ENCODE measurements around the gene HIVEP3.

HIVEP3 gene

DNA sequence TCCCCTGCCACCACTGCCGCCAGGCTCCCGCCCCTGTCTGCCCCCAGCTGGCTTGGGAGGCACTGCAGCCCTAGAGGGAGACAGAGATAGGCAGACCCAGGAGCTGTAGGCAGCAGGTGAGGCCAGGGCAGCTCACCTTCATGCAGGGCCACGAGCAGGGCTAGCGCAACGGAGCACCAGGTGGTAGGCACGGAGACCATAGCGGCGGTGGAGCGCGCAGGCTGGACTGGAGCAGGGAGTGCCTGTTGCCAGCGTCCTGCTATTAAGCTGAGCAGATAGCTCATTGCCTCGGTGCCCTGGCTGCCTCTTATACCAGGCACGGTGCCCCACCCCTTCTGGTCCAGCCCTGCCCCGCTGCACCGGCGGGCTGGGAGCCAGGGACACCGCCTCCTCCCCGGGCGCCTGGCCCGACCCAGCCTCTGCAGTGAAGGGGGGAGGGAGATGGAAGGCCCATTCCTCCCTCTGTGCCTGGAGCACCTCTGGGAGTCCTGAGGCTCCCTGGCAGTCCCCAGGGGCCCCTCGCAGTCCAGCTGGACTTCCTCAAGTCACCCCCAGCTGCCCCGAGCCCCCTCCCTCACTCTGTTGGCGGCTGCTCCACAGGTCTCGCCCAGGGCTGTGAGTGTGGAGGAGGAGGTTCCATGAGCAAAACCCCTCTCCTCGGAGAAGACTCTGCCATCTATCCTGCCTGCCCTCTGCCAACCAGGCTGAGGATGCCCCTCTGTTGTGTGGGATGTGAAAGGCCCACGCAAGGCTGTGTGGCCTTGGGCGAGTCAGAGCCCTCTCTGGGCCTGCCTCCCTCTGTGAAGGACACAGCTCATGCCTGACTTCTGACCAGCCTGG is 434.1 kb downstream of the HIVEP3 start, which contains the start of gene EDN2:
Gene EDN2, minus strand, starts transcription at position 282 of the 840 bp plus-strand sequence. Its CDS starts 82 bp downstream, at position 200.
- no peak for DNase-seq (ENCODE audit: low read depth in 2 of 2)

DNA sequence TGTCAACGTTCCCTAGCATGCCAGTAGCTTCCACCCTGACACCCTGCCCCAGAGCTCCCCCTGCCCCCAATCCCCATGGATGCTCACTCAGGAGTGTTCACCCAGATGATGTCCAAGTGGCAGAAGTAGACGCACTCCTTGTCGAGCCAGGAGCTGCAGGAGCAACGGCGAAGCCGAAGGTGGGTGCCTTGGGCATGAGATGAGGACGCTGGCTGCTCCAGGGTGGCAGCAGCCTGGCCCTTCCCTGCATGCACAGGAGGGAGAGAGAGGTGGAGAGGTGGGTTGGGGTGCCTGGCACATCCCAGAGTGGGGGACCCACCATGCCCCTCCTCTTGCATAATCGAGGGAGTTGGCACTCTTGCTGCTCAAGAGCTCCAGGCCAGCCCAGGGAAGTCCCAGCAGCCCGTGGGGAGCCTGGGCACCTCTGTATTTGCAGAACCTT is 434.7 kb downstream of the HIVEP3 start:
- no peak for DNase-seq (ENCODE audit: low read depth in 2 of 2)

DNA sequence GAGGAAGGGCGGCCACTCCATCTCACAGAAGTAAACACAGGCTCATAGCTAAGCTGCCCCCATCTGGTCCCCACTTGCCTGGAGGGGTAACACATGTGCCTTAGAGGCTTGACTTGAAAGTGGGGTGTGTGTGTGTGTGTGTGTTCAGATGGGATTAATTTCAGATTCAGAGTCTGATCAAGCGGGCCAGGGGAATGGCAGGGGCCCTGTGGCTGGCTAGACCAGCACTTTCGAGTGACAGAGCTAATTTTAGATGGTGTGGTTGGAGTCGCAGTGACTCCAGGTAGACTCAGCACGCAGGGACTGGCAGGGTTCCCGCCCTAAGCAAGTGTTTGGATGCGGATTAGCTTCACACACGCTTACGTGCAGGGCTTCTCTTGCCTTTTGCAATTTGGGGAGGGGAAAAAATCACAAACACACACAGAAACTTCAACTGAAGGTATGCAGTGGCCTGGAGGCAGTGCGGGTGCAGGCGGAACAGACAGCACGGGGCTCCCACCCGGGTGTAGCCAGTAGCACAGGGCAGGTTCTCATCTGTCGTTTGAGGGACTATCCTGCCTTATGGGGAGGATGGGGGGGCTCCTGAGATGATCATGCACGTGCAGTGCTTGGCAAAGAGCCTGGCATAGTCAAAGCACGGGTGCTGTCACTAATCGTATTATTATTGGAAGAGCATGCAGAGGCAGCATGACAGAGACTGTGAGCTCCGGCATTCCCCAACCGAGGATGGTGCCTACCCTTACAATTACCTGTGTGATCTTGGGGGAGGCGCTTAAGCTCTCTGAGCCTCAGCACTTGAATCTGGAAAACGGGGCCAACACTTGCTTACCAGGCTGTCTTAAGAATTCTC is 435.5 kb downstream of the HIVEP3 start:
- DNase-seq (ENCODE audit: low read depth in 2 of 2): no peak

DNA sequence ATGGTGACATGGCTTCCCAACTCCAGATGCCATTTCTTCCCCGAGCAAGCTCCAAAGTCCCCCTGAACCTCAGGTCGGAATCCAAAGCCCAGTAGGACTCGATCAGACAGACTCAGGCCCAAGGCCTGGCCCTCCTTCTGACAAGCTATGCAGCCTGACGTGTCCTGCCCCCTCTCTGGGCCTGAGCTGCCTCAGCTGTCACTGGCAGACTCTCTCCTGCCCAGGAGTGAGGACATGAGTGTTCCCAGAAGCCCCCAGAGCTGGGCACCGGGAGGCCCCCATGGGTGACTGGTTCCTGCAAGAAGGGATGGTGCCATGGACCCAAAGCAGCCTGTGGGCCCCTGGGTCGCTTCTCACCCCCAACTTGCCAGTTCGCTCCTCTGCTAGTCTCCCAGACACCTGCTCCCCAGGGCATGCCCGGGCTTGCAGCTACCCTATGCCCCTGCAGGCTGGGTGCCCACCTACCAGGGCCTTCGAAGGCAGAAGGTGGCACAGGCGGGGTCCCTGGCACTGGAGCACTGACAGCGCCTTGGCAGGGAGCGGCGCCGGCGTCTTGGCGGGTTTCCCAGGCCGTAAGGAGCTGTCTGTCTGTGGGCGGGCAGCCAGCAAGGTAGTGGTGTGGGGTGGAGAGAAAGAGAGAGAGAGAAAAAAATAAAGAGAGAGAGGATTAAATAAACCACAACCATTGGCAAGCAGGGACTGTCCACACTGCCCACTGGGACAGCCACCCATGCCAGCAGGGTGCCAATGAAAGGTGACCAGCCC is 436.5 kb downstream of the HIVEP3 start:
- no peak for DNase-seq (ENCODE audit: low read depth in 2 of 2)

DNA sequence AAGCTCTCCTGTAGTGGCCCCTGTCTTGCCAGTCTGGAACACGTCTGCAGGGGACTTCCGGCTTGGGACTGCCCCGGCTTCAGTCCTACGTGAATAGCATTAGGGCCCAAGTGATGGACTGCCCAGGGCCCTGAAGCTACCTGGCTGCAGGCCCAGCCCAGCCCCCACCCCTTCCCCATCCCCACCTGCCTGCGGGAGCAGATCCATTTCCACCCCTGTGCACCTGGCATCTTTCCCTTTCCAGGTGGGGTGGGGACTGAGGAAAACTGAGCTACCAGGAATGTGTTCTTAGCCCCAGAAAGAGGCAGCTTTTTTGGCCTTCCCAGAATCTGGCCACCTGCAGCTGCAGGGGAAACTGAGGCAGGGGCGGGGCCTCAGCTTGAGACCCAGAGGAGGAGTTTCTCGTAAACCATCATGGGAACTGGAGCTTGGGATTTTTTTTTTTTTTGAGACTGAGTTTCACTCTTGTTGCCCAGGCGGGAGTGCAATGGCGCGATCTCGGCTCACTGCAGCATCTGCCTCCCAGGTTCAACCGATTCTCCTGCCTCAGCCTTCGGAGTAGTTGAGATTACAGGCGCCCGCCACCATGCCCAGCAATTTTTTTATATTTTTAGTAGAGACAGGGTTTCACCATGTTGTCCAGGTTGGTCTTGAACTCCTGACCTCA is 437.5 kb downstream of the HIVEP3 start:
- no peak for DNase-seq (ENCODE audit: low read depth in 2 of 2)

DNA sequence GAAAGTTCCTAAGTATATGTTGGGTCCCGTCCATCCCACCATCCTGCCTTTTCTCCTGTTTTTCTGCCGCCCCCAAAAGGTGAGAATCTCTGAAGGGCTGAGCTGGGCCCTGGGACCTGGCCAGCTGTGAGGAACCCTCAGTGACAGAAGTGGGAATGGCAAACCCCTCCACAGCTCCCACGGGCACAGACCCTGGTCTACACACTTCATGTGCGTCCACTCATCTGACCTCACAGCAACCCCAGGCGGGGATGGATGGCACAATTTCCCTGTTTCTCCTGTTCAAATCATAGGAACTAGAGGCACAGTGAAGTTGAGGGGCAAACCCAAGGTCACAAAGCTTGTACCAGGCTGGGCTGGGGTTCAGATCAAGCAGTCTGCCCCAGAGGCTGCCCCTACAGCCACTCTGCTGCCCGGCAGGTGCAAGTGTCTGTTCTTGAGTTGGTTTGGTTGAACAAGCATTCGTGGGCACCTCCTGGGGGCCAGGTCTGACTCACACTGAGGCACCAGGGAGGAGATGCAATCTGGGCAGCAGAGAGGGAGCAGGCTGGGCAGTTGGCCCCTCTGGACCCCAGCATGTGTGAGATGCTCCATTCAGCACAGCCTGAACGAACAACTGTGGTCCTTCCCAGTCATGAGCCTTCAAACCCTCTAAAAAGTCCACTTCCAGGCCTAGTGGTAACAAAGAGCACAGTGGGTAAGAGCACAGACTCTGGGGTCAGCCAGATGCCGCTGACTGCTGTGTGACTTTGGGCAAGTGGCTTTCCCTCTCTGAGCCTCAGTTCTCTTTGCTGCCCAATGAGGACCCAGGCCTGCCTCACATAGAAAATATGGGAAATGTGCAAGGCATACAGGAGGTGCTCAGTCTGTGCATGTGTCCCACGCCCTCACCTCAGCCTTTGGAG is 438.3 kb downstream of the HIVEP3 start:
- DNase-seq (ENCODE audit: low read depth in 2 of 2): no peak

DNA sequence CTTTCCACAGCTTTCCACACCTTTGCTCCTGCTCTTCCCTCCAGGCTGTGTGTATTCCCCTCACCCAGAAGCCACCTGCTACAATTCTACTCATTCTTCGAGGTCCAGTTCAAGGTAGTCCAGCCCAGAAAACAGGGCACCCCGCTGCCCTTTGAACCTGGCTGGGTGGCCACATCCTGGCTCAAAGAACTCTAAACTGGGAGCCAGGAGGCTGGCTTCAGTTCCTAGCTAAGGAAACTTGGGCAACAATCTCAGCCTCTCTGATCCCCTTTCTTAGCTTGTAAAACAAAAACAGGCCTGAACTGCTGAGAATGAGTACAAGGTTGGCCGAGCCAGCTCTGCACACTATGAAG is 438.9 kb downstream of the HIVEP3 start:
- DNase-seq (ENCODE audit: low read depth in 2 of 2): no peak

DNA sequence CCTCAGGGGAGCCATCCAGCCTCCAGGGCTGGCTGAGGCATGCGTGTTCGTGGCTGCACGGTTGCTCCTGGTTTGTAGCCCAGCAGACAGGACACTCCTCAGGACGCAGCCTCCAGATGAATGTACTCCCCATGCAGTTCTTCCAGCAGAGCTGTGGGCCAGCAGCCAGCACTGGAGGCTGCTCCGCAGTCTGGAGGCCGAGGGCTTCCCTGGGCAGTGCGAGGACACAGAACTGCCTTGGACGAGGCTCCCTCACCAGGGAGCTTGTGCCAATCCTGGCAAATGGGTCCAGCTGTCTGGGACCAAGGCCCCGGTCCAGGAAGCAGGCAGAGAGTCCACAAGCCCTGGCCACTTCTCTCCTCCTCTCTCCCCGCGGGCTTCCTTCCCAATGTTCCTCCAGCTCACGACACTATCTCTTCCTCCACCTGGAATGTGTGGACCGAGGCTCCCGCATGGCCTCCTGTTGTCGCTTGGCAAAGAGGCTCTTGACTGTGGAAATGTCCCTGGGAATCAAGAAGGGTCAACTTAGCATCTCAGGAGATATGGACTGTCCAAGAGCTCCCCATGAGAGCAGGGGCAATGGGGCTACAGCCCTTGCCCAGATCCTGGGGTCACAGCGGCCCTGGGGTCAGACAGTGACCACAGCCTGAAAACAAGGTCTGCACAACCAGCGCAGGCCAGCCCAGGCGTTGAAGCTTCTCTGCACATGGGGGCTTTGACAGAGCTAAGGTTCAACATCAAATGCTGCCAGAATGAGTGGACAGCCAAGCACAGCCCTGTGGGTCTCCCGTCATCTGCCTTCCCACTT is 439.5 kb downstream of the HIVEP3 start:
- DNase-seq (ENCODE audit: low read depth in 2 of 2): no peak

DNA sequence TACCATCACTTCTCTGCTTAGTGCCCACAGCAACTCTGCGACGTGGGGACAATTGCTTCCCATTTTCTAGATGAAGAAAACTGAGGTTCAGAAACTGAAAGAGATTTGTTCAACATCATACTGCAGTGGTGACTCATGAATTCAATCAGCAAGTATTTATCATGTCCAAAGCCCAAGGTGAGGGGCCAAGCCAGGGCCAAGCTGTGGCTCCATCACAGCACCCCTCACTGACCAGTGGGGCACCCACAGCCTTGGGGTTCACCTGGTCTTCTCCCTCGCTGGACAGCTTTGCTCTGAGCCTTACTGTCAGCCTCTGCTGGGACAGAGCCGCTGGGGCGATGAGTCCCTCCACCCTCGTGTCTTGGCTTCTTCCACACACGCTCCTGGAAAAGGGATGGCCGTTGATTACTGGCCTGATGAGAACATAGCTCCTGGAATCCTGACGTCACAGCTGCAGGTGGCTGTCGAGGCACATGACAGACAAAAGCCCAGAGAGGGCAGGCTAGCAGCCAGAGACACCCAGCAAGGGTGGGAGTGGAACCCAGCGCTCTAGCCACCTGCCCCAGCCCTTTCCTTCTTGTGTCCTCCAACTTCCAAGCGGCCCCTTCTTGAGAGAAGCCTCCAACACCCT is 440.5 kb downstream of the HIVEP3 start:
- no peak for DNase-seq (ENCODE audit: low read depth in 2 of 2)

DNA sequence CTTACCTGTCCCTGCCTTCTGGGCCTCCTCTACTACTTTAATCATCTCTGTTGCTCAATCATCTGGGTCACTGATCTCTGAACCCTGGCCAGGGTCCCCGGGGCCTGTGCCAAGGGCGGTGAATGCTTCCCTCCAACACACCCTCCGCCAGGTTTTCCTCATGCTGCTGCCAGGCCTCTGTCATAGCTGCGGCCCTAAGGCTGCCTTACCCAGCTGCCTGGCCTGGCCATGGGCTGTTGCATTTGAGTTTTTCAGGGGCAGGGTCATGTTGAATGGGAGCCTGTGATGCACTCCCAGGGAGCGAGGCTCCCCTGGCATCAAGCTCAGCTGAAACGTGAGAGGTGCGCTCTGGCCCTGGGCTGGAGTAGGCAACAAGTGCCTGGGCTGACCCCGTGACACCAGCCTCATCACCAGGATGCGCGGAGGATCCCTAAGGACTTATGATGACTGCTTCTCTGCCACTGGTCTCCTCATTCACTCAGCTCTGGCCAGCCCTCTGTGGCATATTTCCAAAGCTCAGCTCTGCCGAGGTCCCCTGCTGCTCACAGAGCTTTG is 441.8 kb downstream of the HIVEP3 start:
- DNase-seq (ENCODE audit: low read depth in 2 of 2): no peak

DNA sequence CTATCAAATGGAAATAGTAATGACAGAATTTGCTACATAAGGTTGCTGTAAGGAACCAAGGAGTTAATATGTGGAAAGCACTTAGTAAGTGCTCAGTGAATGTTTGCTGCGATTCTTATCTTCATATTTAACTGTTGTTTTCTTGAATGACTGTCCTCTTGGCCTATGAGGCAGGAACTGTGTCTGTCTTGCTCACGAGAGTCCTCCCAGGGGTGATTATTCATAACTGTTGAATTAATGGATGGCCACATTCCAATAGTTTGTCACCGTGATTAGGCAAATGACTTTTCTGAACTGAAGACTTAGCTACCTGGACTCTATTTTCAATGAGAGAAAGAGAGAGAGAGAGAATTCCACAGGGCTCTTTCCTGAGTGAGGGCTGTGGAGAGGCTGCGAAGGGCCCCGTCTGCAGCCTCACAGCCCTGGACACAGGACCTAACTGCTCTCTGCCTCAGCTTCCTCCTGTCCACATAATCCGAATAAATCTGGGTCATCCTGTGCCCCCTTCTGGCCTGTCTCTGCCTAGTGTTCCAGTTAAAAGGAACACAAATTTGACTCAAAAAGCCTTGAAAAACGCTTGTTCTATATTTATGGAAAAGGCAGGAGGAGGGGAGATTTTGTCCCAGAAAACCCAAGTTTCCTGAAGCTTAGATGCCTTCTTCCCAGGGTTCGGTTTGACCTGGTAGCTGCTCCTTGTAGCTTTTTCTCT is 442.7 kb downstream of the HIVEP3 start:
- DNase-seq (ENCODE audit: low read depth in 2 of 2): no peak

DNA sequence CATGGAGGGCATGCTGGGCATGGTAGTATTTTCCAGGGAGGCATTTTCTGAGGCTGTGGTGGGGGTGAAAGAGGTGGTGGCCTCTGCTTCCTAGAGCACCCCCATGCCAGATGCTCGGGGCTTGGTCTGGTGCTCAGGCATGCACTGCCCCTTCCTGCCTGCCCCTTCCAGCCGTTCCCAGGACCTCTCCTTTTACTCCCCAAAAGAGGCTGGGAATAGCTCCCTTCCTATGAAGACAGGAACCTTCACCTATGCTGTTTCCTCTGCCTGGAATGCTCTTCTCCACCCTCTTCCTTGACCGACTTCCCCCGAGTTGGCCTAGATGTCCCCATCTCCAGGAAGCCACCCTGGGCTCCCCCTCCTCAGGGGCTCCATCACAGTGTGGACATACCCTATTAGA is 443.4 kb downstream of the HIVEP3 start:
- no peak for DNase-seq (ENCODE audit: low read depth in 2 of 2)

DNA sequence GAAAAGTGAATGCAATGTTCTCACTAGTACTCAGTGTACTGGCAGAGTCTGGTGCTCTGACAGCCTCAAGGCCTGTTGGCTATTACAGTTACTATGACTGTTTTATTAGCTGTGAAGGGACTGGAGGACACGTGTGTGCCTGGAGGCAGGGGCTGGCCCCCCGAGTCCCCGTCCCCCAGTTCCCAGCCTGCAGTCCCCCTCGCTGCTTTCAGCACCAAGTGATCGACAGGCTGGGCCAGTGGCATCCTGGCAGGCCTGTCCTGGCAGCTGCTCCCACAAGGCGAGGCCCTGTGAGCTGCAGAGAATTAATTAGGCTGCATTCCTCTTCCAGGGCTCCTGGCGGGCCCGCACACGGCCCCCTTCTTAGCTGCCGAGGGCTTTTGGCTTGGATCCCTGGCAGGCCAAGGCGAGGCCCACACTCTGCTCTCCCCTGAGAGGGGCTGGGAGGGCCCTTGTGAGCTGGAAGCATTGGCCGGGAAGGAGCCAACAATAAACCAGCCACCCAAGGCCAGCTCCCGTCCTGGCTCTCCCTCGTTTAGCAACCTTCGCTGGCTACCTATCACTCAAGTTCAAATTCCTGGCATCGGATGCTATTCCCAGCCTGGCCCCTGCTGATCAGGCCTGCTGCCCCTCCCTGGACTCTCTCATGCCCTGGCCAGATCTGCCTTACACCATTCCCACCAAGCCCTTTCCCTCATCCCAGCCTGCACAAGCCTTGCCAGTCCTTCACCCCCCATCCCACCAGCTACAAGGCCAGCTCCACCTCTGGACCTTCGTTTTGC is 444.0 kb downstream of the HIVEP3 start:
- DNase-seq (ENCODE audit: low read depth in 2 of 2): no peak

DNA sequence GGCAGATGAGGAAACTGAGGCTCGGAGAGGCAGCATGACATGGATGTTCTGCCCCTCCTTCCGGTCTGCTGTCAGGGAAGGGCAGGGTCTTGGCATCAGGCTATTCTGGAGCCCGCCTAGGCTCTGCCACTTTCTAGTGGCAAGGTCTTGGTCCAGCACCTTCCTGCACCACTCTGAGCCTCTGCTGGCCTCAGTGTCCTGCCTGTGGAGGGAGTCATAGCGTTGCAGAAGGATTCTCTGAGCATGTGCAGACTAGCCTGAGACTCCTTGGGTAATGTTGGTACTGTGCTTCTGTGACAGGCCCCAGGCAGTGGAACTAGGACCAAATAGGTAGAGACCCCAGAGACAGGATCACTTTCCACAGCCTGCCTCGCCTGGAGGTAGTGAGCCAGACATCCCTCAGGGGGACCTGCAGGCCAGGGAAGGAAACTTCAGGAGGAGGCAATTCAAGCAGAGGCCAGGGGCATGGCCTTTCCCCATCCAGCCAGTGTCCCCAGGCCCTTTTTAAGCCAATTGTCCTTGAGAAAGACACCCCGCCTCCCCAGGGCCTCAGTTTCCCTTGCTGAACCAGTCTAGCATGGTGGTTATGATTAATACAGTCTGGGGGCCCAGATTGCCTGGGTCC is 444.9 kb downstream of the HIVEP3 start:
- DNase-seq (ENCODE audit: low read depth in 2 of 2): no peak

DNA sequence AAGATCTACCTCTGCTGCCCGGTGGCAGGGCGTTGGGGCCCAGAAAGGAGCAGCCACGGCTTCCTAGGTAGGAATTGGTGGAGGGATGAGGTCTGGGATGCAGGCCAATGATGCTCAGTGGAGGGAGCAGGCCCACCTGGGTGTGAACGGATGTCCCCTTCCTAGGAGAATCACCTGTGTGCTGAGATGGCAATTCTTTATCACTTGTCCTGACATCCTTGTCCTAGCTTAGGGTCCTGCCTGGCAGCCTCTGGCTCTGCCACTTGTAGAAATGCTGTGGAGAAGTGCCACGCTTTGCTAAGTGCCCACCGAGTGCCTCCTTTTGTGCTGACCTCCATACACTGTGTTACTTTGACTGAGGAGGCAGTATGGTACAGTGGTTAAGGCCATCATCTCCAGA is 447.1 kb downstream of the HIVEP3 start:
- no peak for DNase-seq (ENCODE audit: low read depth in 2 of 2)

DNA sequence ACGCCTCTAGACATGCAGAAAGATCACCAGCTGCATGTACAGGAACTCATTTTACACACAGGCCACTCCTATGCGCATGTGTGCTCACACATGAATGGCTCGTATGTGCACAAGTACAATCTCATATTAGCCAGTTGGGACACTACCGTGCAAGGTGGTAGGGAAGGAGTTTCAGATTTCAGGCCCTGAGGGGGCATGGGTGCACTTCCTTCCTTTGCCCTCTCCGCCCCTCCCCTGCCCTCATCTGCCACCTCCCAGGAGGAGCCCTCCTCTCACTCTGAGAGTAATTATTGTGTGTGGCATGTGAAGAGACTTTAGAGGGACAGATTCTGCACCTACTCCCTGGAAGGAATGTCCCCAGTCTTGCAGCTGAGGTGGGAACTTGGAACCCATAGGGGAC is 449.0 kb downstream of the HIVEP3 start:
- no peak for DNase-seq (ENCODE audit: low read depth in 2 of 2)
